Measurements from ENCODE around the gene TBC1D5. TPM values are rescaled to one million over a fixed set of nuclear protein-coding genes. Genes with fewer than 3 reads are reported as not detected.
"Not testable (repeated sequence)": the region's sequence is repeated elsewhere in the genome, so short reads cannot be mapped to it uniquely, and the experiment has no call there.

Gene TBC1D5
- polyA plus RNA-seq, 2 of the 4 experiments (the other 2 are of a cell fraction) = 36.7 to 72.2 TPM

- no peak for FAIRE-seq
- H3K4me2 ChIP-seq = 0 out of 3 replicates have a peak overlapping the region, but pooled peaks have one; percentile 95
- H3K4me3 ChIP-seq = no peak overlapping the region
- no peaks in the 10 kb centered on the region for H3K9me3 ChIP-seq
- H3K27ac ChIP-seq = no peak overlapping the region
- peaks cover 17% of the 10 kb centered on the region for H3K4me1 ChIP-seq
- ATAC-seq = no peak
- CTCF ChIA-PET = interaction anchor here (1.1 kb wide), 2 partner anchors 50 to 258 kb away, joined by 3 read pairs; no protein-coding TSS in a partner anchor
- DNase-seq (ENCODE audit: low read depth in 1 of 2, low spot score in 1 of 2) = no peak
- POLR2A ChIA-PET = no interaction called here
- TF ChIP-seq E2F6 (IDR thresholded peaks at IDR 0.05; ENCODE audit: borderline replicate concordance, low read depth) (no peak), HMGXB4 (CRISPR knock-in tag; IDR thresholded peaks at IDR 0.05; ENCODE audit: borderline replicate concordance) (no peak), CHD2 (IDR thresholded peaks at IDR 0.05; ENCODE audit: low read length, partially characterized antibody) (no peak), FOSB (CRISPR knock-in tag; IDR thresholded peaks at IDR 0.05) (no peak), NFE2L2 (conservative IDR thresholded peaks at IDR 0.05; ENCODE audit: low read length) (no peak), MYC (IDR thresholded peaks at IDR 0.05; ENCODE audit: borderline replicate concordance, low read length) (no peak), PBX3 (IDR thresholded peaks at IDR 0.05) (no peak), CBX2 (IDR thresholded peaks at IDR 0.05; ENCODE audit: borderline replicate concordance, low read depth) (no peak), HDAC2 (IDR thresholded peaks at IDR 0.05) (no peak), CHD4 (IDR thresholded peaks at IDR 0.05; ENCODE audit: borderline replicate concordance) (no peak), EP300 (IDR thresholded peaks at IDR 0.05) (no peak)
Measured at GRCh38 chr3:17737591-17737990, 4.8 kb downstream of the TBC1D5 start.

DNA sequence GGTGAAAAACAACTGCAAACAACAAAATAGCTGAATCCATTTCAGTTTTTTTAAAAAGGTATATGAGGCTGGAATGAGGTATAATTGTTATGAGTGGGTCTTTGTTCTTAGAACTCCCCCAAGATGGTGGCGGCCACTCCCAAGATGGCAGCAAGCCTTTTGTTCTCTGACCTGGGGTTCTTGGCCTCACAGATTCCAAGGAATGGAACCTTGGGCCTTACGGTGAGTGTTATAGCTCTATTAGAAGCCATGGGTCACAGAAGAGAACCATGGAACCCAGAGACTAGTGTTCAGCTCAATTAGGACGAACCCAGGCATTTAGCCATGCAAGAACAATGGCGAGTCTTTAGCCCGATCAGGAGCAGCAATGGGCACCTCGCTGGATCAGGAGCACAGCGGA, 7.1 kb downstream of the TBC1D5 start:
- H3K4me3 ChIP-seq; POLR2A ChIA-PET; H3K27ac ChIP-seq; ATAC-seq; FAIRE-seq; H3K4me2 ChIP-seq; DNase-seq (ENCODE audit: low read depth in 1 of 2, low spot score in 1 of 2); H3K9me3 ChIP-seq: not testable (repeated sequence)
- CTCF ChIA-PET = interaction anchor here (0.7 to 0.9 kb wide), 3 partner anchors 42 to 306 kb away, joined by 3 to 4 read pairs (median 3); no protein-coding TSS in a partner anchor
- WGBS (ENCODE audit: missing lambda C conversion rate) = 91% methylated on average over 7 of the region's 7 CpGs
- peaks cover 17% of the 10 kb centered on the region for H3K4me1 ChIP-seq

- no peak overlapping the region for H3K27ac ChIP-seq
- no peak for TF ChIP-seq MAZ (IDR thresholded peaks at IDR 0.05; ENCODE audit: borderline replicate concordance, low read depth, low read length)
- POLR2A ChIA-PET = interaction anchor here (1.6 kb wide), 1 partner anchor 9 kb away, joined by 11 read pairs; the partner anchor contains the start of gene TBC1D5
- peaks cover 14% of the 10 kb centered on the region for H3K4me1 ChIP-seq
- DNase-seq (ENCODE audit: low read depth in 1 of 2, low spot score in 1 of 2) (no peak), ATAC-seq (no peak), FAIRE-seq (no peak)
- H3K9me3 ChIP-seq = no peaks in the 10 kb centered on the region
- WGBS (ENCODE audit: missing lambda C conversion rate) = 88% methylated on average over 2 of the region's 2 CpGs
- CTCF ChIA-PET = interaction anchor here (0.9 to 1.3 kb wide), 3 partner anchors 13 to 108 kb away, joined by 3 to 4 read pairs (median 3); no protein-coding TSS in a partner anchor
- no peak overlapping the region for H3K4me3 ChIP-seq
- H3K4me2 ChIP-seq = no peak overlapping the region
Measured at GRCh38 chr3:17733768-17734167, 8.7 kb downstream of the TBC1D5 start.

GRCh38 chr3:17733215-17733614, 9.2 kb downstream of the TBC1D5 start:
- Histone ChIP-seq H3K27ac (no peak overlapping the region), H3K9me3 (no peaks in the 10 kb centered on the region), H3K4me3 (no peak overlapping the region), H3K4me1 (peaks cover 8% of the 10 kb centered on the region), H3K4me2 (no peak overlapping the region)
- 93% methylated on average over 3 of the region's 3 CpGs for WGBS (ENCODE audit: missing lambda C conversion rate)
- ATAC-seq = no peak
- CTCF ChIA-PET = interaction anchor here (0.9 to 1.3 kb wide), 2 partner anchors 12 to 88 kb away, joined by 3 read pairs; no protein-coding TSS in a partner anchor
- no peak for FAIRE-seq
- TF ChIP-seq NR3C1 (IDR thresholded peaks at IDR 0.05) = no peak
- TF ChIP-seq MAFK (IDR thresholded peaks at IDR 0.05; ENCODE audit: partially characterized antibody) = peak; percentile 18
- no peak for DNase-seq (ENCODE audit: low read depth in 1 of 2, low spot score in 1 of 2)
- POLR2A ChIA-PET = interaction anchor here (1.6 kb wide), 1 partner anchor 9 kb away, joined by 11 read pairs; the partner anchor contains the start of gene TBC1D5

Data from A549 (cell line).